Right atrium auricular region (tissue), 2 donors: ENCODE measurements around the gene APOM. TPM values are rescaled to one million over a fixed set of nuclear protein-coding genes. Genes with fewer than 3 reads are reported as not detected.

ENCODE experiments used
- DNase-seq: peaks from one replicate; pipeline ENCODE4 v3.0.0-alpha.2; 2019; ENCODE audit warnings: low spot score
- H3K27ac ChIP-seq, 2 donors: fragments of 200-600 bp; sonication (generic); 1 replicate in 1 of 2; 2 replicates in 1 of 2; pipeline ENCODE4 v1.5.1; 2016 to 2019
- H3K27me3 ChIP-seq, 2 donors: fragments of 200-600 bp; sonication (generic); one replicate each; pipeline versions ENCODE4 v1.5.1 to v1.6.0; 2017 to 2019
- H3K36me3 ChIP-seq: fragments of 200-600 bp; sonication (generic); one replicate; pipeline ENCODE4 v1.5.1; 2016
- H3K4me1 ChIP-seq, 2 donors: fragments of 200-600 bp; sonication (generic); one replicate each; pipeline versions ENCODE4 v1.5.1 to v1.6.0; 2017 to 2019
- H3K4me3 ChIP-seq, 2 donors: fragments of 200-600 bp; sonication (generic); 1 replicate in 1 of 2; 2 replicates in 1 of 2; pipeline ENCODE4 v1.5.1; 2017 to 2019; ENCODE audit warnings: mild to moderate bottlenecking in 1 of 2, moderate library complexity in 1 of 2
- H3K9me3 ChIP-seq, 2 donors: fragments of 200-600 bp; sonication (generic); one replicate each; pipeline ENCODE4 v1.5.1; 2019
- total RNA-seq, 2 donors: library from RNA; depleted of rRNA; stranded (reverse); fragments of >200 nt; gene quantifications; one replicate each; pipeline ENCODE4 v1.1.0, GENCODE V29; 2016
- TF ChIP-seq, protein P1 (sequence below), 2 donors: fragments of 200-600 bp; sonication (generic); IDR thresholded peaks; one replicate each; pipeline ENCODE4 v1.5.1; 2019; ENCODE audit warnings: antibody characterized with exemption in 2 of 2

Gene APOM
- total RNA-seq, 2 donors from 2014 or later = 1.0 to 1.2 TPM

DNA sequence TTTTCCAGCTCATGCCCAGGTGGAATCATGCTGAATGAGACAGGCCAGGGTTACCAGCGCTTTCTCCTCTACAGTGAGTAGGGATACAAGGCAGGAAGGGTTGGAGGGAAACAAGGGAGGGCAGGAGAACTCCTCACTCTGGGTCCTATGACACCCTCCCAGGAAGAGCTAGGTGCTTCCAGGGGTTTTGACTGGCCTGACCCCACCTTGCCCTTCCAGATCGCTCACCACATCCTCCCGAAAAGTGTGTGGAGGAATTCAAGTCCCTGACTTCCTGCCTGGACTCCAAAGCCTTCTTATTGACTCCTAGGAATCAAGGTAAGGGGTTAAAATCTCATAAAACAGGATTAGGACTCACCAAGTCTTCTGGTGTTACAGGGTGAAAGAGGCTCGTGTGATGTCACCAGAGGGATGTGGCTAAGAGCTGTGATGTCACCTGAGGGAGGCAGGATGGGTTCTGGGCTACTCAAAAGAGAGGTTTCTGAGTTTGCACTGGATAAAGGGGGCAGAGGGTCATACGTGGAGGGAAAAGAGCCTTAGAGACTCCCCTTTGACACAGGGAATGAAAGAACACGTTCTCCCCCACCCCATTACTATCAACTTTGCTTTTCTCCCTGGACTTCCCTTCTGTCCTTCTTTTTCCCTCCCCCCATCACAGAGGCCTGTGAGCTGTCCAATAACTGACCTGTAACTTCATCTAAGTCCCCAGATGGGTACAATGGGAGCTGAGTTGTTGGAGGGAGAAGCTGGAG is 1.9 kb downstream of the APOM start:
- H3K36me3 ChIP-seq = peaks cover 21% of the 10 kb centered on the region
- no peaks in the 10 kb centered on the region for H3K27me3 ChIP-seq
- no peak overlapping the region for H3K4me3 ChIP-seq
- H3K4me1 ChIP-seq = peaks cover 0 to 43% of the 10 kb centered on the region in 2 donors
- no peak for DNase-seq
- no peak overlapping the region for H3K27ac ChIP-seq
- no peaks in the 10 kb centered on the region for H3K9me3 ChIP-seq
- TF ChIP-seq, protein P1, sequence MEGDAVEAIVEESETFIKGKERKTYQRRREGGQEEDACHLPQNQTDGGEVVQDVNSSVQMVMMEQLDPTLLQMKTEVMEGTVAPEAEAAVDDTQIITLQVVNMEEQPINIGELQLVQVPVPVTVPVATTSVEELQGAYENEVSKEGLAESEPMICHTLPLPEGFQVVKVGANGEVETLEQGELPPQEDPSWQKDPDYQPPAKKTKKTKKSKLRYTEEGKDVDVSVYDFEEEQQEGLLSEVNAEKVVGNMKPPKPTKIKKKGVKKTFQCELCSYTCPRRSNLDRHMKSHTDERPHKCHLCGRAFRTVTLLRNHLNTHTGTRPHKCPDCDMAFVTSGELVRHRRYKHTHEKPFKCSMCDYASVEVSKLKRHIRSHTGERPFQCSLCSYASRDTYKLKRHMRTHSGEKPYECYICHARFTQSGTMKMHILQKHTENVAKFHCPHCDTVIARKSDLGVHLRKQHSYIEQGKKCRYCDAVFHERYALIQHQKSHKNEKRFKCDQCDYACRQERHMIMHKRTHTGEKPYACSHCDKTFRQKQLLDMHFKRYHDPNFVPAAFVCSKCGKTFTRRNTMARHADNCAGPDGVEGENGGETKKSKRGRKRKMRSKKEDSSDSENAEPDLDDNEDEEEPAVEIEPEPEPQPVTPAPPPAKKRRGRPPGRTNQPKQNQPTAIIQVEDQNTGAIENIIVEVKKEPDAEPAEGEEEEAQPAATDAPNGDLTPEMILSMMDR (IDR thresholded peaks at IDR 0.05) = no peak

DNA sequence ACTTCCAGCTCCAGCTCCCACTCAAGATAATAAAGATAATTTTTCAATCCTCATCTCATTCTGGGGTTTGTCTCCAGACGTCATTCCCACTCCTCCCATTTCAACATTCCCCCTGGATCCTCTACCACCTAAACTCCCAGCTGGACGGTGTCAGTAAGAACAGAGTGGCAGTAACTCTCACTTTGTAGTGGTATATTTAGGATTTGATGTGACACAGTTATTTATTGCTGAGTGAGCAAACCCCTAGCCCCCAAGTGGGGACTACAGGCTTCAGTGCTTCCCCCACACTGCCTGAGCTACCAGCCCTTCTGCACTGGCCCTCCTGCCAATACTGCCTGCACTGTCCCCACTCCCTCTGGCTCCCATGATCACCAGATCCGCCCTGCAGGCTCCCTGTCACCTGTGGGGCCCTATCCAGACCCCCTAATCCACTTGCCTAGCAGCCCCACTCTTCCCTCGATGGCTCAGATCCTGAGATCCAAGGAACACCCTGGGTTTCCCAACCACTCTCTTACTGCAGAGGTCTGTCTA is 2.5 kb downstream of the APOM start:
- TF ChIP-seq, protein P1 (IDR thresholded peaks at IDR 0.05) = no peak
- Histone ChIP-seq H3K9me3 (no peaks in the 10 kb centered on the region), H3K4me1 (peaks cover 0 to 48% of the 10 kb centered on the region in 2 donors), H3K36me3 (peaks cover 21% of the 10 kb centered on the region), H3K27ac (no peak overlapping the region), H3K4me3 (no peak overlapping the region), H3K27me3 (no peaks in the 10 kb centered on the region)
- DNase-seq = no peak

DNA sequence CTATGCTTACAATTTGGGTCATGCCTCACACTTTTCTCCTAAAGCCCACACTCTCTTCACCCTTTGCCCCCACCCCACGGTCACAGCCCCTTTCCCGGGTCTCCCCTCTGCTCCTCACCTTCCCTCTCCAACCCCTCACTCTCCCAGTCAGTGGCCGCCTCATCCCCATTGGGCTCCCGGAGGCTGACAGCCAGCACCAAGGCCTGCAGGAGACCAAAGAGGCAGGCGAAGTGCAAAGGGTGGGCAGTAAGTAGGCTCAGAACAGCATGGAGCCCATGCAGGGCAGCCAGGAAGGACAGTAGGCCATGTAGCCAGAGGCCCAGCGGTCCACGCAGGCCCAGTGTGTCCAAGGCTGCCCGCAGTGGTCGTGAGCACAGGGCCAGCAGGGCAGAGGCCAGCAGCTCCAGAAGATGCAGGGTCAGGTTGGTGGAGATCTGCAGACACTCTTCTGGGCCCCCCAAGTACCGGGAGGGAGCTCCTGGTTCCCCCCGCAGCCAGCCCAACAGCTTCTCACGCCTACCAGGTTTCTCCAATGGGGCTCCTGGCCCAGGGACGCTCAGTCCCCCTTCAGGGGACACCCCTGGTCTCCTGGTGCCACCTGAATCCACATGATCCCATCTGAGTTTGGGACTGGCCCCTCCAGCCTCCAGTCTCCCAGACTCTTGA is 3.4 kb downstream of the APOM start:
- H3K4me1 ChIP-seq = peaks cover 0 to 50% of the 10 kb centered on the region in 2 donors
- DNase-seq = no peak
- H3K27ac ChIP-seq = peak overlapping the region; percentile 81 to 89
- no peaks in the 10 kb centered on the region for H3K9me3 ChIP-seq
- H3K36me3 ChIP-seq = peaks cover 21% of the 10 kb centered on the region
- peak overlapping the region; percentile 71 to 83 for H3K4me3 ChIP-seq
- TF ChIP-seq, protein P1 (IDR thresholded peaks at IDR 0.05) = no peak
- H3K27me3 ChIP-seq = no peaks in the 10 kb centered on the region

DNA sequence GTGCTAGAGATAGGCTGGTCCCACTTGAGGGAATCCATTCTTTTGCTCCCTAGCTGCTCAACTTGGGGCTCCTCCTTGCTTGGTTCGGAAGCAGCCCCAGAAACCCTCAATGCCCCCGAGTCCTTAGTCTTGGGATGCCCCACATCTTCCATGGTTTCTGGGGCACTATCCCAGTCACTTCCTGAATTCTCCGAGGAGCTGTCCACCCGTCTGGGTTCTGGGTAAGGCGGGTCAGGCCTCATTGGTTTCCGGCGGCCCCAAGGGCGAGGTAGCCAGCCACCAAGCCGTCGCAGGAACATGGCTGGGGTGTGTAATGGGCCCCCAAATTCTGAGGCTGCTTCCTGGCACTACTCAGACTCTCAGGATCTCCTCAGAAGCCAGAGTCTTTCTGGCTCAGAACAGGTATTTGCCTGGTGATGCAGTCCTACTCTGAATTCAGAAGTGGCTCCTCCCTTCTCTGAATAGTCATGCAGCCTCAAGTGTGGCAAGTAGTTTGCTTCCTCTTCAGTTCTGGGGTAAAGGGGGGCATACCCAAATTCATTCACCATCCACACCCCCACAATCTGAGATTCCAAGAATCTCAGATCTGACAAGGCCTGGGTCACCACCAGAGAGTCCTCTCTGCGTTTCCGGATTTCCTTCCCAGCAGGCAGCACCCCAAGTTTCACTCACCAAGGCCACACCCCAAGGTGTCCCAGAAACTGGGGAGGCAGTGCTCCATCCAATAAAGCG is 4.1 kb downstream of the APOM start:
- H3K4me3 ChIP-seq = peak overlapping the region; percentile 71 to 83
- no peak for DNase-seq
- TF ChIP-seq, protein P1 (IDR thresholded peaks at IDR 0.05) = no peak
- H3K9me3 ChIP-seq = no peaks in the 10 kb centered on the region
- peak overlapping the region; percentile 81 to 89 for H3K27ac ChIP-seq
- peaks cover 0 to 55% of the 10 kb centered on the region in 2 donors for H3K4me1 ChIP-seq
- no peaks in the 10 kb centered on the region for H3K27me3 ChIP-seq
- peaks cover 21% of the 10 kb centered on the region for H3K36me3 ChIP-seq

DNA sequence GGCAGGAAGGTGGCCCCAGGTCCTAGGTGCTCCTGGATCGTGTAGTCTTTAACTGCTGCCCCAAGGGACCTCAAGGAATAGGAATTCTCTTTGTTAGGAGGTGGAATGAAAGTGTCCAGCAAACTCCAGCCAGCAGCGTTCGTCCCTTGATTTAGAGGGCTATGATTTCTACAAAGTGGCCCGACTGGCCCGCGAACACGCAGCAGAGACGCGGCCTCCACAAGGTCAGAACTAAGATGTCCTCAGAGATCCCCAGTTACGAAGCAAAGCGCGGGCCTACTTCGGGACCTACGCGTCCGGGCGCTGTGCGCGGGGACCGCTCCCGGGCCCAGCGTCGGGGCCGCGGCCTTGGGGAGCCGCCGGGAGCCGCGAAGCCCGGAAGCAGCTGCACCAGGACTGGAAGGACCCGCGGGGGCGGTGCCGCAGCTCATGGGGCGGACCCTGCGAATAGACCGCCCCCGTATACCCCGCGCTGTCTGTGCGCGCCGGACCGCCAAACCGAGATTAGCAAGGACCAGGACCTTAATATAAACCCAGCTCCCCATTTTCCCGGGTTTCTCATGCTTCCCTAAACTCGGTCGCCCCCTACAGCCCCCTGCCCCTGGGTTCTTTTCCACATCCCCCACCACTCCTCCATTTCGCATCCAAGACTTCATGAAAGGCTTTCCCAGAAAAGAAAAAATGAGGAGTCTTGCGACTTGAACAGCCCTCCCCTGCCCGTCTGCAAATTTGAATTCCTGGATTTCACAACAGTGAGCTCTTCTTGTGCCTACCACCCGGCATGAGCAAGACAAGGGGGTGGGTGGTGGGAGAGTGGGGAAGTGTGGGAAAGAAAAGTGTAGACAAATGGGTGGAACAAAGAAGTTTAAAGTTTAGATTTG is 4.9 kb downstream of the APOM start, which contains the start of gene C6orf47:
Gene C6orf47, minus strand, starts transcription at position 398 of the 881 bp plus-strand sequence. CDS start 831 bp downstream, outside the sequence.
- peak; percentile 90 for DNase-seq
- TF ChIP-seq, protein P1 (IDR thresholded peaks at IDR 0.05) = no peak
- peaks cover 21% of the 10 kb centered on the region for H3K36me3 ChIP-seq
- H3K27me3 ChIP-seq = no peaks in the 10 kb centered on the region
- H3K4me3 ChIP-seq = peak within 1 kb of the TSS; percentile 71 to 83
- H3K9me3 ChIP-seq = no peaks in the 10 kb centered on the region
- H3K4me1 ChIP-seq = peaks cover 0 to 55% of the 10 kb centered on the region in 2 donors
- peak within 1 kb of the TSS; percentile 81 to 89 for H3K27ac ChIP-seq
